Heart left ventricle (tissue), 16 donors: ENCODE results near the gene PCDH15. TPM values are rescaled to one million over a fixed set of nuclear protein-coding genes. Genes with fewer than 3 reads are reported as not detected.

Source experiments
- ATAC-seq, 4 donors: fragments of 200-7000 bp; cut with Tn5 transposase; one replicate each; pipeline ENCODE4 v1.9.1; 2020 to 2022; ENCODE audit warnings: moderate library complexity in 4 of 4, mild to moderate bottlenecking in 3 of 4, moderate number of reproducible peaks in 1 of 4
- DNase-seq, 5 donors: peaks; one replicate each; pipeline ENCODE4 v3.0.0-alpha.2; 2020
- H3K27ac ChIP-seq, 12 donors: fragments of 200-600 bp; sonication (generic) in 4 of 12; one replicate each; pipeline versions ENCODE4 v1.5.0 to v1.8.0; 2016 to 2022; ENCODE audit warnings: mild to moderate bottlenecking in 2 of 12
- H3K27me3 ChIP-seq, 9 donors: fragments of 200-600 bp; sonication (generic) in 2 of 9; one replicate each; pipeline versions ENCODE4 v1.5.1 to v1.8.0; 2016 to 2022; ENCODE audit warnings: mild to moderate bottlenecking in 3 of 9
- H3K36me3 ChIP-seq, 9 donors: fragments of 200-600 bp; sonication (generic) in 2 of 9; one replicate each; pipeline versions ENCODE4 v1.5.0 to v1.8.0; 2018 to 2022; ENCODE audit warnings: mild to moderate bottlenecking in 2 of 9
- H3K4me1 ChIP-seq, 12 donors: fragments of 200-600 bp; sonication (generic) in 4 of 12; one replicate each; pipeline versions ENCODE4 v1.5.0 to v1.8.0; 2016 to 2022; ENCODE audit warnings: mild to moderate bottlenecking in 3 of 12
- H3K4me3 ChIP-seq, 12 donors: fragments of 200-600 bp; sonication (generic) in 4 of 12; one replicate each; pipeline versions ENCODE4 v1.5.0 to v1.8.0; 2017 to 2022; ENCODE audit warnings: mild to moderate bottlenecking in 9 of 12, moderate library complexity in 4 of 12
- H3K9me3 ChIP-seq, 12 donors: fragments of 200-600 bp; sonication (generic) in 4 of 12; one replicate each; pipeline versions ENCODE4 v1.5.0 to v1.8.0; 2016 to 2022; ENCODE audit warnings: mild to moderate bottlenecking in 1 of 12
- CTCF ChIP-seq, 12 donors: fragments of 200-600 bp; sonication (generic) in 4 of 12; IDR thresholded peaks; one replicate each; pipeline versions ENCODE4 v1.5.0 to v1.8.0; 2018 to 2022; ENCODE audit warnings: antibody characterized with exemption in 12 of 12, mild to moderate bottlenecking in 5 of 12
- POLR2A ChIP-seq, 2 donors: fragments of 450-650 bp; IDR thresholded peaks; one replicate each; pipeline ENCODE4 v1.6.1; 2017; ENCODE audit warnings: antibody characterized with exemption in 2 of 2, mild to moderate bottlenecking in 2 of 2, moderate library complexity in 2 of 2
- WGBS, 4 donors: extraction: QIAGEN DNeasy Blood & Tissue Kit in 2 of 4; methylation state at CpG; one replicate each; pipeline versions ENCODE4 v1.1.5 to v1.1.7; 2013 to 2018; 5-methylcytosine and 5-hydroxymethylcytosine counted together
- intact Hi-C, 10 donors: fragments of 100-400 bp; cut with DNase I; formaldehyde crosslinking; loops; one replicate each; pipeline versions ENCODE4 v1.11.1 to v1.14.2; 2022
- polyA plus RNA-seq, 2 donors: library from polyadenylated mRNA; stranded (reverse); fragments of 200-250 nt; gene quantifications; one replicate each; pipeline ENCODE4 v1.2.3, GENCODE V29; 2013
- total RNA-seq, 9 donors: library from RNA; depleted of rRNA in 2 of 9; stranded (reverse); fragments of >200 nt in 2 of 9; fragmentation: NEBNext Ultra II Directional in 3 of 9; extraction: Animal tissue kit (Norgen Biotek cat#: 25700) in 3 of 9; gene quantifications; one replicate each; pipeline versions ENCODE4 v1.1.0 to v1.2.4, GENCODE V29; 2016 to 2023
- donor health status: ischemic (EF 13 %, LVEDD 7.1; RV severe dilation, severe dysfunction).
- donor health status: healthy with polysubstance abuse.
- donor health status: DM: no; HTN: yes; CAD: no.
- donor health status: DM: no; HTN: no; CAD: no.
- donor health status: ischemic (EF 25% LVEDD 6.9; RV normal size, moderate dysfunction).
- donor health status: ischemic (EF 25% LVEDD 5.7; RV mildly dilated, moderate dysfunction).
- donor health status: healthy.
- donor health status: DM: yes; HTN: yes; CAD: no.
- donor health status: ischemic (EF 35%, LVEDD 5.7; RV mildly dilated, moderate dysfunction).
- donor health status: nonischemic (EF 11% LVEDD 7.7; RV severe dilation, severe dysfunction).
- donor health status: DM: yes; HTN: yes; CAD: no.
- donor health status: PGD.
- donor health status: ischemic (EF 29% LVEDD 5.4; RV normal size, mild dysfunction).
- donor health status: nonischemic (EF 23%, LVEDD 6.1; RV moderate dilation, normal function).

PCDH15 gene
- total and polyA plus RNA-seq, 11 donors = 0.04 to 0.93 (median 0.13) TPM; not detected in 3

GRCh38 chr10:53886325-53887300 is 914.4 kb downstream of the PCDH15 start:
- Histone ChIP-seq H3K36me3 (no peaks in the 10 kb centered on the region), H3K27me3 (no peaks in the 10 kb centered on the region), H3K4me1 (no peaks in the 10 kb centered on the region), H3K27ac (no peak overlapping the region), H3K4me3 (no peak overlapping the region), H3K9me3 (no peaks in the 10 kb centered on the region)
- TF ChIP-seq POLR2A (IDR thresholded peaks at IDR 0.05) (no peak), CTCF (IDR thresholded peaks at IDR 0.05) (no peak)
- ATAC-seq (no peak), DNase-seq (no peak)
- intact Hi-C loops = no loop called here
- WGBS, 4 donors = 73 to 80% (median 78%) methylated on average over 9 of the region's 9 CpGs

GRCh38 chr10:53864846-53865245 is 936.2 kb downstream of the PCDH15 start:
- 87 to 90% (median 89%) methylated on average over 4 of the region's 4 CpGs for WGBS, 4 donors
- Histone ChIP-seq H3K36me3 (no peaks in the 10 kb centered on the region), H3K27me3 (no peaks in the 10 kb centered on the region)

GRCh38 chr10:53852450-53853175 is 948.4 kb downstream of the PCDH15 start:
- WGBS, 4 donors = 67 to 76% (median 73%) methylated on average over 4 of the region's 4 CpGs
- ATAC-seq (no peak), DNase-seq (no peak)
- Histone ChIP-seq H3K4me3 (no peak overlapping the region), H3K4me1 (no peaks in the 10 kb centered on the region), H3K27me3 (no peaks in the 10 kb centered on the region), H3K9me3 (no peaks in the 10 kb centered on the region), H3K36me3 (no peaks in the 10 kb centered on the region), H3K27ac (no peak overlapping the region)
- TF ChIP-seq CTCF (IDR thresholded peaks at IDR 0.05) (no peak), POLR2A (IDR thresholded peaks at IDR 0.05) (no peak)
- intact Hi-C loops = no loop called here

More at GRCh38 chr10:53864846-53865245, 936.2 kb downstream of the PCDH15 start:
- H3K4me1 ChIP-seq = no peaks in the 10 kb centered on the region
- DNase-seq (no peak), ATAC-seq (no peak)
- no peaks in the 10 kb centered on the region for H3K9me3 ChIP-seq
- intact Hi-C loops = no loop called here
- no peak overlapping the region for H3K4me3 ChIP-seq
- TF ChIP-seq POLR2A (IDR thresholded peaks at IDR 0.05) (no peak), CTCF (IDR thresholded peaks at IDR 0.05) (no peak)
- H3K27ac ChIP-seq = no peak overlapping the region

- intact Hi-C loops = no loop called here
- 74 to 76% (median 74%) methylated on average over 2 of the region's 2 CpGs for WGBS, 4 donors
These were observed 954.2 kb downstream of the PCDH15 start for GRCh38 chr10:53846809-53847208.

More at GRCh38 chr10:53846809-53847208, 954.2 kb downstream of the PCDH15 start:
- Histone ChIP-seq H3K27ac (no peak overlapping the region), H3K4me1 (no peaks in the 10 kb centered on the region), H3K4me3 (no peak overlapping the region), H3K27me3 (no peaks in the 10 kb centered on the region), H3K9me3 (no peaks in the 10 kb centered on the region), H3K36me3 (no peaks in the 10 kb centered on the region)
- DNase-seq = no peak
- no peak for ATAC-seq
- TF ChIP-seq POLR2A (IDR thresholded peaks at IDR 0.05) = no peak
- no peak for TF ChIP-seq CTCF (IDR thresholded peaks at IDR 0.05)
